ENCODE measurements around the gene APIP.

Gene APIP

DNA sequence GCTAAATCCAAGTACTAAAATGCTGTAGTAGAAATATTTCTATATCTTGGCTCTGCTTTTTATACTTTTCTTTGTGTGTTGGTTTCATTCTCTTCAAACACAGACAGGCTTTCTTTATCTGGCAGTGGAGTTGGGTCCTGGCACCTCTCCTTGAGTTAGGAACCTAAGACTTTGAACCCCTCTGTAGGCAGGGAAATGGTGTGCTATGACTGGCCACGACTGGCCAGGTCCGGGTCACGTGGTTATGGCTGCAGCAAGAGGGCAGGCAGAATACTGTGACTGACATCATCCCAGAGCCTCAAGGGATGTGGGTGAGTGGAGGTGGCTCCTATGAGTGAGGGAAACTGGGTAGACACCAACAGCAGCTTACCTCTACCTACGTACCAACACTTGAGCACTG is 42.0 kb downstream of the APIP start:
- no peak for DNase-seq (ENCODE audit: extremely low read depth, insufficient read length)
- Histone ChIP-seq H3K4me3 (replicated peaks; ENCODE audit: low read depth, low read length) (no peak overlapping the region), H3K36me3 (ENCODE audit: control insufficient read depth, insufficient read depth, low read length) (no peaks in the 10 kb centered on the region), H3K27me3 (replicated peaks; ENCODE audit: control insufficient read depth, insufficient read depth, low read length) (no peaks in the 10 kb centered on the region)
- TF ChIP-seq, protein P1, sequence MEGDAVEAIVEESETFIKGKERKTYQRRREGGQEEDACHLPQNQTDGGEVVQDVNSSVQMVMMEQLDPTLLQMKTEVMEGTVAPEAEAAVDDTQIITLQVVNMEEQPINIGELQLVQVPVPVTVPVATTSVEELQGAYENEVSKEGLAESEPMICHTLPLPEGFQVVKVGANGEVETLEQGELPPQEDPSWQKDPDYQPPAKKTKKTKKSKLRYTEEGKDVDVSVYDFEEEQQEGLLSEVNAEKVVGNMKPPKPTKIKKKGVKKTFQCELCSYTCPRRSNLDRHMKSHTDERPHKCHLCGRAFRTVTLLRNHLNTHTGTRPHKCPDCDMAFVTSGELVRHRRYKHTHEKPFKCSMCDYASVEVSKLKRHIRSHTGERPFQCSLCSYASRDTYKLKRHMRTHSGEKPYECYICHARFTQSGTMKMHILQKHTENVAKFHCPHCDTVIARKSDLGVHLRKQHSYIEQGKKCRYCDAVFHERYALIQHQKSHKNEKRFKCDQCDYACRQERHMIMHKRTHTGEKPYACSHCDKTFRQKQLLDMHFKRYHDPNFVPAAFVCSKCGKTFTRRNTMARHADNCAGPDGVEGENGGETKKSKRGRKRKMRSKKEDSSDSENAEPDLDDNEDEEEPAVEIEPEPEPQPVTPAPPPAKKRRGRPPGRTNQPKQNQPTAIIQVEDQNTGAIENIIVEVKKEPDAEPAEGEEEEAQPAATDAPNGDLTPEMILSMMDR (IDR thresholded peaks at IDR 0.05; ENCODE audit: insufficient read depth, low read length, poor library complexity, severe bottlenecking), result no peak

DNA sequence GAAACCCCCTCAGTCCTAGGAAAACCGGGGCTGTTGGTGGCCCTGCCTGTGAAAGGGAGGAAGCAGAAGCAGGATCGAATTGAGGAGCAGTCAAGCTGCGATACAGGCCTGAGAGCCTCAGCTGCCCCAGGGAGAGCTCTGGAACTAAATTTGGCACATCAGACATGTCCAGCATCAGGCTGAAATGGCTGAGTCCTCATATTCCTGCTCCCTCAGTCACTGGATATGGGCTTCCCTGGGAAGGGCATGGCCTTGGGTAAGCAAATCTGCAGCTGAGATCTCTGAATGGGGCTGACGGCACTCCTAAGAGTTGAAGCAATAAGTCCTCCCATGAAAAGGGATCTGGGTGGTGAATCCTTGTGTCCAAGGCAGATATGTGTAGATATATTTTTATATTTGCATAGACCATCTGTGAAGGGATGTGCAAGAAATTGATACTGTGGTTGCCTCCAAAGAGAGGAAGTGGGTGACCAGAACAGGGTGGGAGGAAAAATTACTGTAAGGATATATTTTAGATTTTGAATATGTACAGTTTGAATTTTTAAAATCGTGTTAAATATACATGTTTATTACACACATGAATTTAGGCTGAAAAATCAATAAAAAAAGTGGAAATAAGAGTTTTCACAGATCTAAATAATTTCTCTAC is 45.5 kb downstream of the APIP start:
- no peak overlapping the region for H3K4me3 ChIP-seq (replicated peaks; ENCODE audit: low read depth, low read length)
- no peak for DNase-seq (ENCODE audit: extremely low read depth, insufficient read length)
- TF ChIP-seq, protein P1 (IDR thresholded peaks at IDR 0.05; ENCODE audit: insufficient read depth, low read length, poor library complexity, severe bottlenecking), result no peak
- no peaks in the 10 kb centered on the region for H3K36me3 ChIP-seq (ENCODE audit: control insufficient read depth, insufficient read depth, low read length)
- H3K27me3 ChIP-seq (replicated peaks; ENCODE audit: control insufficient read depth, insufficient read depth, low read length), result no peaks in the 10 kb centered on the region

DNA sequence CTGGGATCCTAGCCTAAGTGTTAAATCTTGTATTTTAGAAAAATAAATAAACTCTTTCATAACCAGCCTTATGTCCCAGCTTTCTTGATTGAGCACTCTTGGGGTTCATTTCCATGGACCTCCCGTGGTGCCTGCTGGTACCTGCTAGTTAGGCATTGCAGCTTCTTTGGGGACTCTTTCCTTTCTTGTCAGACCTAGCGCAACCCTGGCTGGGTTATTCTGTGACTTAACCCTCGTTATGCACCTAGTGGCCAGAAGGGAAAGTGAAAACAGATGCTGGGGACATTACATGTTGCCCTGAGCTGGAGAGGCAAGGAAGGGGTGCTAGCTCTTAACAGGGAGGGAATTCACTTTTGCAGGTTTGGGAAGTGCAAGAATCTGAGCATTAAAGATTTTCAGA is 46.8 kb downstream of the APIP start:
- H3K27me3 ChIP-seq (replicated peaks; ENCODE audit: control insufficient read depth, insufficient read depth, low read length), result no peaks in the 10 kb centered on the region
- TF ChIP-seq, protein P1 (IDR thresholded peaks at IDR 0.05; ENCODE audit: insufficient read depth, low read length, poor library complexity, severe bottlenecking), result peak; percentile 39
- no peak for DNase-seq (ENCODE audit: extremely low read depth, insufficient read length)
- no peak overlapping the region for H3K4me3 ChIP-seq (replicated peaks; ENCODE audit: low read depth, low read length)
- H3K36me3 ChIP-seq (ENCODE audit: control insufficient read depth, insufficient read depth, low read length), result no peaks in the 10 kb centered on the region

DNA sequence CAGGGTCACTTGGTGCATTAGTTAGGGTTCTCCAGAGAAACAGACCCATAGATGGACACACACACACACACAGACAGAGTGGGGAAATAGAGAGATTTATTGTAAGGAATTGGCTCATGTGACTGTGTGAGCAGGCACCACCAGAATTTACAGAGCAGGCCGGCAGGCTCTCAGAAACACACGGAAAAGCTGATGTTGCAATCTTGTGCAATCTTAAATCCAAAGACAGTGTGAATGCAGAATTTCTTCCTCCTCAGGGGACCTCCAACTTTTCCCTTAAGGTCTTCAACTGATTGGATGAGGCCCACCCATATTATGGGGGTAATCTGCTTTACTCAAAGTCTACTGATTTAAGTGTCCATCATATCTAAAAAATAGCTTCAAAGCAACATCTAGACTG is 49.8 kb downstream of the APIP start:
- Histone ChIP-seq H3K4me3 (replicated peaks; ENCODE audit: low read depth, low read length) (no peak overlapping the region), H3K27me3 (replicated peaks; ENCODE audit: control insufficient read depth, insufficient read depth, low read length) (no peaks in the 10 kb centered on the region; the same call in 1 of the 2 replicates), H3K36me3 (ENCODE audit: control insufficient read depth, insufficient read depth, low read length) (no peaks in the 10 kb centered on the region)
- TF ChIP-seq, protein P1 (IDR thresholded peaks at IDR 0.05; ENCODE audit: insufficient read depth, low read length, poor library complexity, severe bottlenecking), result no peak
- DNase-seq (ENCODE audit: extremely low read depth, insufficient read length), result no peak

DNA sequence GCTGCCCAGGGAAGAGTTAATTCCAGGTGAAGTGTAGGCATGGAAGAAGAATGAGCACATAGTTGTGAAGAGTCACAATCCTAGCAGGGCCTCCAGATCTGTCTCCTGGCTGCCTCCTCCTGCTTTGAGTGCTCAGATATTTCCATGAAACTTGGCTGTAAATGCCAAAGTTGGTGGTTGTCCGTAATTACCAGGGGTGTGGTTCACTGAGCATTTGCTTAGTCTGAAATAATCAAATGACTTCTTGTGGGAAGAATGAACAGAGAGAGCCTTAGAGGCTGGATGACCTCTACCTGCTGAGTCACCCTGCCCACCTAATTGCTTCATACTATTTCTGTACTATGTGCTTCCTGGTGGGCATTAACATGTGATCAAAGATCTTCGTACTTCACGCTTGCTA is 50.9 kb downstream of the APIP start:
- TF ChIP-seq, protein P1 (IDR thresholded peaks at IDR 0.05; ENCODE audit: insufficient read depth, low read length, poor library complexity, severe bottlenecking), result no peak
- H3K36me3 ChIP-seq (ENCODE audit: control insufficient read depth, insufficient read depth, low read length), result no peaks in the 10 kb centered on the region
- H3K4me3 ChIP-seq (replicated peaks; ENCODE audit: low read depth, low read length), result no peak overlapping the region
- no peak for DNase-seq (ENCODE audit: extremely low read depth, insufficient read length)
- H3K27me3 ChIP-seq (replicated peaks; ENCODE audit: control insufficient read depth, insufficient read depth, low read length), result no peaks in the 10 kb centered on the region; the same call in 1 of the 2 replicates

DNA sequence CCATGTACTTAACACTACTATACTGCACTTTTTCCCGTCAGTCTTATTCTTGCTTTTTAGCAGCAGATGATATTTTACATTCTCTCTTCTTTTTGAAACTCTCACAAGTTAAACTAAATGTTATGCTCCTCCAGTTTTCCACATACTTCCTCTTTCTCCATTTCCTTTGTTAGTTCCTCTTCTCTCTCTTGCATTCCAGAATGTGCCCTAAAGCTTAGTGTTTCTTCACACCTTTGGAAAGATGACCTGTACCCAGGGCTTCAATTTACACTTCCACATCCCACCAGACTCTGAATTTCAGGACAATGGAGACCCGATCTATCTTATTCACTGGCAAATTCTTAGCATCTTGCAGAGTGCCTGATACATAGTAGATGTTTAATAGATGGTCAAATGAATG is 51.8 kb downstream of the APIP start:
- no peak overlapping the region for H3K4me3 ChIP-seq (replicated peaks; ENCODE audit: low read depth, low read length)
- H3K27me3 ChIP-seq (replicated peaks; ENCODE audit: control insufficient read depth, insufficient read depth, low read length), result no peaks in the 10 kb centered on the region; the same call in 1 of the 2 replicates
- TF ChIP-seq, protein P1 (IDR thresholded peaks at IDR 0.05; ENCODE audit: insufficient read depth, low read length, poor library complexity, severe bottlenecking), result no peak
- DNase-seq (ENCODE audit: extremely low read depth, insufficient read length), result no peak
- H3K36me3 ChIP-seq (ENCODE audit: control insufficient read depth, insufficient read depth, low read length), result no peaks in the 10 kb centered on the region

All from GM06990 (cell line).